Endodermal cell (in vitro differentiated cells): Measurements from ENCODE around the gene GPSM1. TPM values are rescaled to one million over a fixed set of nuclear protein-coding genes. Genes with fewer than 3 reads are reported as not detected.
A peak's percentile ranks its signal among the peaks of the same experiment; 100 is the strongest.

ENCODE experiments used
- DNase-seq: peaks from one replicate; pipeline ENCODE4 v3.0.0-alpha.2; 2017
- H3K27ac ChIP-seq: 2 replicates; pipeline ENCODE4 v1.5.1; 2013; ENCODE audit warnings: mild to moderate bottlenecking, low read depth, low read length, moderate library complexity
- H3K27me3 ChIP-seq: 2 replicates; pipeline ENCODE4 v1.6.1; 2013; ENCODE audit warnings: mild to moderate bottlenecking, low read length, moderate library complexity; ENCODE audit not compliant: insufficient read depth, control insufficient read depth, poor library complexity, severe bottlenecking
- H3K36me3 ChIP-seq: 2 replicates; pipeline ENCODE4 v1.7.0; 2013; ENCODE audit warnings: mild to moderate bottlenecking, low read length, moderate library complexity; ENCODE audit not compliant: control insufficient read depth, insufficient read depth
- H3K4me1 ChIP-seq: one replicate; pipeline ENCODE4 v1.7.0; 2013; ENCODE audit warnings: low read length; ENCODE audit not compliant: control insufficient read depth, insufficient read depth
- H3K4me3 ChIP-seq: 2 replicates; pipeline ENCODE4 v1.5.1; 2013; ENCODE audit warnings: mild to moderate bottlenecking, low read length, moderate library complexity
- H3K9ac ChIP-seq: 2 replicates; pipeline ENCODE4 v1.6.1; 2013; ENCODE audit warnings: mild to moderate bottlenecking, low read length, moderate library complexity; ENCODE audit not compliant: poor library complexity, severe bottlenecking; ENCODE audit errors: extremely low read depth
- H3K9me3 ChIP-seq: 2 replicates; pipeline ENCODE4 v1.6.1; 2013; ENCODE audit warnings: mild to moderate bottlenecking, low read length, moderate library complexity; ENCODE audit not compliant: control insufficient read depth
- H3K27ac Mint-ChIP-seq: 2 replicates; pipeline ENCODE4 v1.8.0; 2020; ENCODE audit warnings: mixed read lengths
- H3K27me3 Mint-ChIP-seq: 2 replicates; pipeline ENCODE4 v1.8.0; 2021; ENCODE audit warnings: mild to moderate bottlenecking, mixed read lengths; ENCODE audit not compliant: insufficient read depth
- H3K36me3 Mint-ChIP-seq: 2 replicates; pipeline ENCODE4 v1.8.0; 2020; ENCODE audit warnings: low read depth, mixed read lengths
- H3K4me1 Mint-ChIP-seq: 2 replicates; pipeline ENCODE4 v1.8.0; 2020; ENCODE audit warnings: mixed read lengths
- H3K4me3 Mint-ChIP-seq: 2 replicates; pipeline ENCODE4 v1.8.0; 2020; ENCODE audit warnings: mild to moderate bottlenecking, moderate library complexity, mixed read lengths
- H3K9me3 Mint-ChIP-seq: 2 replicates; pipeline ENCODE4 v1.8.0; 2020; ENCODE audit warnings: mild to moderate bottlenecking, mixed read lengths
- CTCF ChIP-seq: fragments of 200-600 bp; sonication (generic); conservative IDR thresholded peaks from 2 replicates; pipeline ENCODE4 v1.5.0; 2021; ENCODE audit warnings: antibody characterized with exemption, mild to moderate bottlenecking
- WGBS, 2 experiments: methylation state at CpG; one replicate each; pipeline versions ENCODE4 v1.1.5 to v1.1.7; 2013; ENCODE audit warnings: missing lambda C conversion rate in 2 of 2, mixed read lengths in 1 of 2; ENCODE audit not compliant: insufficient coverage in 1 of 2, insufficient read length in 1 of 2; 5-methylcytosine and 5-hydroxymethylcytosine counted together
- total RNA-seq, 2 donors: library from RNA; stranded (reverse); fragmentation: NEBNext Ultra II Directional in 1 of 2; extraction: Animal tissue kit (Norgen Biotek cat#: 25700) in 1 of 2; gene quantifications; 2 replicates in 1 of 2; 3 replicates in 1 of 2; pipeline ENCODE4 v1.2.1, GENCODE V29; 2021

GPSM1 gene
- total RNA-seq, 2 donors from 2014 or later = 37.2 to 38.6 TPM

GRCh38 chr9:136359774-136360718, 32.7 kb downstream of the GPSM1 start:
- Mint-ChIP-seq H3K36me3 (no peaks in the 10 kb centered on the region), H3K9me3 (peaks cover 1% of the 10 kb centered on the region), H3K4me1 (no peaks in the 10 kb centered on the region), H3K4me3 (no peak overlapping the region), H3K27me3 (no peaks in the 10 kb centered on the region), H3K27ac (no peak overlapping the region)
- Histone ChIP-seq H3K27me3 (no peaks in the 10 kb centered on the region), H3K36me3 (no peaks in the 10 kb centered on the region), H3K4me1 (no peaks in the 10 kb centered on the region), H3K9ac (no peak overlapping the region), H3K27ac (no peak overlapping the region), H3K4me3 (no peak overlapping the region), H3K9me3 (no peaks in the 10 kb centered on the region)
- TF ChIP-seq CTCF = no peak
- WGBS, 2 experiments = 91 to 96% methylated on average over 26 to 38 of the region's 38 CpGs
- no peak for DNase-seq

GRCh38 chr9:136361047-136361753, 33.9 kb downstream of the GPSM1 start:
- WGBS, 2 experiments = 92 to 93% methylated on average over 27 to 43 of the region's 43 CpGs
- Histone ChIP-seq H3K4me1 (no peaks in the 10 kb centered on the region), H3K4me3 (no peak overlapping the region), H3K36me3 (no peaks in the 10 kb centered on the region), H3K9me3 (no peaks in the 10 kb centered on the region), H3K27me3 (no peaks in the 10 kb centered on the region), H3K9ac (no peak overlapping the region), H3K27ac (peak overlapping the region; percentile 38)
- no peak for TF ChIP-seq CTCF
- Mint-ChIP-seq H3K4me1 (no peaks in the 10 kb centered on the region), H3K4me3 (no peak overlapping the region), H3K9me3 (peaks cover 1% of the 10 kb centered on the region), H3K27me3 (no peaks in the 10 kb centered on the region), H3K27ac (no peak overlapping the region), H3K36me3 (no peaks in the 10 kb centered on the region)
- no peak for DNase-seq

GRCh38 chr9:136361754-136362449, 34.6 kb downstream of the GPSM1 start:
- Mint-ChIP-seq H3K9me3 (peaks cover 1% of the 10 kb centered on the region), H3K36me3 (no peaks in the 10 kb centered on the region), H3K27ac (no peak overlapping the region), H3K27me3 (no peaks in the 10 kb centered on the region), H3K4me3 (no peak overlapping the region), H3K4me1 (no peaks in the 10 kb centered on the region)
- no peaks in the 10 kb centered on the region for H3K9me3 ChIP-seq
- no peaks in the 10 kb centered on the region for H3K36me3 ChIP-seq
- no peak for TF ChIP-seq CTCF
- WGBS, 2 experiments = 90 to 97% methylated on average over 21 to 26 of the region's 26 CpGs
- H3K27me3 ChIP-seq = no peaks in the 10 kb centered on the region
- DNase-seq = no peak
- H3K4me1 ChIP-seq = no peaks in the 10 kb centered on the region
- H3K27ac ChIP-seq = no peak overlapping the region
- no peak overlapping the region for H3K4me3 ChIP-seq
- H3K9ac ChIP-seq = no peak overlapping the region
